Osteoblast (primary cell): ENCODE data around the gene LAMA5. TPM values are rescaled to one million over a fixed set of nuclear protein-coding genes. Genes with fewer than 3 reads are reported as not detected.

ENCODE experiments used
- DNase-seq: peaks from one replicate; pipeline ENCODE4 v3.0.0; 2011; ENCODE audit warnings: low spot score, mixed read lengths; ENCODE audit not compliant: insufficient read length; ENCODE audit errors: missing footprints
- H2AFZ ChIP-seq: 2 replicates; pipeline ENCODE4 v1.6.0; 2011; ENCODE audit warnings: mild to moderate bottlenecking, low read length
- H3K27ac ChIP-seq: 2 replicates; pipeline ENCODE4 v1.5.1; 2011; ENCODE audit warnings: mild to moderate bottlenecking, low read depth, low read length, moderate library complexity
- H3K27me3 ChIP-seq: 2 replicates; pipeline ENCODE4 v1.6.0; 2012; ENCODE audit warnings: mild to moderate bottlenecking, control low read depth, inconsistent platforms, low read length, moderate library complexity; ENCODE audit not compliant: insufficient read depth
- H3K36me3 ChIP-seq: 2 replicates; pipeline ENCODE4 v1.5.1; 2011; ENCODE audit warnings: mild to moderate bottlenecking, low read length, control low read depth, moderate library complexity; ENCODE audit not compliant: insufficient read depth
- H3K4me1 ChIP-seq: 2 replicates; pipeline ENCODE4 v1.5.1; 2011; ENCODE audit warnings: mild to moderate bottlenecking, low read length, control low read depth, moderate library complexity; ENCODE audit not compliant: insufficient read depth
- H3K4me2 ChIP-seq: 2 replicates; pipeline ENCODE4 v1.6.0; 2011; ENCODE audit warnings: mild to moderate bottlenecking, low read length; ENCODE audit not compliant: insufficient read depth
- H3K4me3 ChIP-seq: fragments of 200-600 bp; sonication (generic); 3 replicates; pipeline ENCODE4 v1.5.1; 2012; ENCODE audit warnings: mild to moderate bottlenecking, low read length, inconsistent platforms; ENCODE audit not compliant: insufficient read depth
- H3K79me2 ChIP-seq: 2 replicates; pipeline ENCODE4 v1.6.0; 2012; ENCODE audit warnings: mild to moderate bottlenecking, low read length, control low read depth, inconsistent platforms; ENCODE audit not compliant: insufficient read depth
- H3K9me3 ChIP-seq: 2 replicates; pipeline ENCODE4 v1.5.1; 2011; ENCODE audit warnings: low read depth, low read length, control low read depth
- H4K20me1 ChIP-seq: 2 replicates; pipeline ENCODE4 v1.6.0; 2012; ENCODE audit warnings: mild to moderate bottlenecking, low read length, control low read depth; ENCODE audit not compliant: insufficient read depth
- CTCF ChIP-seq: IDR thresholded peaks from 2 replicates; pipeline ENCODE4 v1.5.1; 2011; ENCODE audit warnings: mild to moderate bottlenecking, low read depth, low read length, moderate library complexity; ENCODE audit errors: extremely low read depth
- total RNA-seq: library from RNA; depleted of rRNA; stranded (reverse); fragments of >200 nt; gene quantifications from 2 replicates; pipeline ENCODE4 v1.2.3, GENCODE V29; 2012

LAMA5 gene
- total RNA-seq, 1 donor, result 2.2 TPM

- Histone ChIP-seq H3K4me1 (no peaks in the 10 kb centered on the region), H3K4me3 (no peak overlapping the region), H3K27ac (no peak overlapping the region), H3K9me3 (no peaks in the 10 kb centered on the region), H3K36me3 (no peaks in the 10 kb centered on the region), H3K79me2 (no peaks in the 10 kb centered on the region), H3K27me3 (no peaks in the 10 kb centered on the region), H3K4me2 (no peak overlapping the region), H2AFZ (no peak overlapping the region), H4K20me1 (no peaks in the 10 kb centered on the region)
- no peak for DNase-seq
- TF ChIP-seq CTCF, result no peak
These were observed 20.5 kb downstream of the LAMA5 start for GRCh38 chr20:62346398-62347150.

- Histone ChIP-seq H3K27ac (no peak overlapping the region), H3K9me3 (no peaks in the 10 kb centered on the region), H4K20me1 (no peaks in the 10 kb centered on the region), H2AFZ (no peak overlapping the region), H3K4me3 (no peak overlapping the region), H3K4me1 (no peaks in the 10 kb centered on the region), H3K4me2 (no peak overlapping the region), H3K79me2 (no peaks in the 10 kb centered on the region), H3K27me3 (no peaks in the 10 kb centered on the region), H3K36me3 (no peaks in the 10 kb centered on the region)
- DNase-seq, result no peak
- no peak for TF ChIP-seq CTCF
These were observed 21.3 kb downstream of the LAMA5 start for GRCh38 chr20:62345681-62346370.

GRCh38 chr20:62344782-62345181 lies 22.3 kb downstream of the LAMA5 start:
- no peaks in the 10 kb centered on the region for H3K4me1 ChIP-seq
- no peak for TF ChIP-seq CTCF
- H3K9me3 ChIP-seq, result no peaks in the 10 kb centered on the region
- no peak overlapping the region for H3K4me2 ChIP-seq
- no peak for DNase-seq
- no peak overlapping the region for H2AFZ ChIP-seq
- H3K79me2 ChIP-seq, result no peaks in the 10 kb centered on the region
- H3K4me3 ChIP-seq, result no peak overlapping the region
- H4K20me1 ChIP-seq, result no peaks in the 10 kb centered on the region
- no peaks in the 10 kb centered on the region for H3K36me3 ChIP-seq
- no peak overlapping the region for H3K27ac ChIP-seq
- H3K27me3 ChIP-seq, result no peaks in the 10 kb centered on the region

GRCh38 chr20:62344092-62344491 lies 23.0 kb downstream of the LAMA5 start:
- Histone ChIP-seq H3K4me2 (no peak overlapping the region), H2AFZ (no peak overlapping the region), H3K27ac (no peak overlapping the region), H3K27me3 (no peaks in the 10 kb centered on the region), H3K4me3 (no peak overlapping the region), H4K20me1 (no peaks in the 10 kb centered on the region), H3K4me1 (no peaks in the 10 kb centered on the region), H3K36me3 (no peaks in the 10 kb centered on the region), H3K79me2 (no peaks in the 10 kb centered on the region), H3K9me3 (no peaks in the 10 kb centered on the region)
- DNase-seq, result no peak
- no peak for TF ChIP-seq CTCF
